Loucy (cell line): ENCODE measurements around the gene SYNE4.

Source experiments
- H2AFZ ChIP-seq: fragments of 200-600 bp; sonication (generic); 2 replicates; pipeline ENCODE4 v1.6.0; 2016; ENCODE audit warnings: antibody characterized with exemption, mild to moderate bottlenecking, low read length, moderate library complexity
- H3F3A ChIP-seq: fragments of 200-600 bp; 2 replicates; pipeline ENCODE4 v1.6.0; 2016; ENCODE audit warnings: antibody characterized with exemption, low read depth, mild to moderate bottlenecking
- H3K27me3 ChIP-seq: fragments of 200-600 bp; sonication (generic); 2 replicates; pipeline ENCODE4 v1.6.1; 2014; ENCODE audit warnings: low read length, mild to moderate bottlenecking; ENCODE audit not compliant: insufficient read depth, poor library complexity, severe bottlenecking
- H3K36me3 ChIP-seq: fragments of 200-600 bp; sonication (generic); 2 replicates; pipeline ENCODE4 v1.6.1; 2016; ENCODE audit warnings: low read length; ENCODE audit not compliant: insufficient read depth
- H3K4me1 ChIP-seq: fragments of 200-600 bp; sonication (generic); 2 replicates; pipeline ENCODE4 v1.5.1; 2014; ENCODE audit warnings: low read length, mild to moderate bottlenecking; ENCODE audit not compliant: insufficient read depth, poor library complexity, severe bottlenecking
- H3K4me2 ChIP-seq: fragments of 200-600 bp; sonication (generic); 2 replicates; pipeline ENCODE4 v1.6.0; 2014; ENCODE audit warnings: antibody characterized with exemption, low read length, low read depth, mild to moderate bottlenecking; ENCODE audit not compliant: poor library complexity, severe bottlenecking
- H3K4me3 ChIP-seq: fragments of 200-600 bp; sonication (generic); 2 replicates; pipeline ENCODE4 v1.5.1; 2014; ENCODE audit warnings: low read length, mild to moderate bottlenecking, mixed read lengths; ENCODE audit not compliant: poor library complexity, severe bottlenecking
- H3K79me2 ChIP-seq: fragments of 200-600 bp; sonication (generic); 2 replicates; pipeline ENCODE4 v1.6.1; 2014; ENCODE audit warnings: low read length; ENCODE audit not compliant: insufficient read depth
- H3K9ac ChIP-seq: fragments of 200-600 bp; sonication (generic); 2 replicates; pipeline ENCODE4 v1.6.0; 2014; ENCODE audit warnings: mild to moderate bottlenecking, low read depth, low read length, moderate library complexity; ENCODE audit not compliant: poor library complexity, severe bottlenecking
- H3K9me2 ChIP-seq: fragments of 200-600 bp; sonication (generic); replicated peaks from 2 replicates; pipeline ENCODE4 v1.6.1; 2016; ENCODE audit warnings: low read depth, low read length, mixed read lengths
- H3K9me3 ChIP-seq: fragments of 200-600 bp; sonication (generic); 2 replicates; pipeline ENCODE4 v1.6.1; 2014; ENCODE audit warnings: mild to moderate bottlenecking, antibody characterized with exemption, low read length, low read depth; ENCODE audit not compliant: insufficient read depth
- H4K20me1 ChIP-seq: fragments of 200-600 bp; sonication (generic); 2 replicates; pipeline ENCODE4 v1.6.0; 2014; ENCODE audit warnings: antibody characterized with exemption, low read length, mild to moderate bottlenecking; ENCODE audit not compliant: insufficient read depth, poor library complexity, severe bottlenecking
- EZH2phosphoT487 ChIP-seq: fragments of 200-600 bp; IDR thresholded peaks from 2 replicates; pipeline ENCODE4 v1.6.1; 2018; ENCODE audit warnings: antibody characterized with exemption, mild to moderate bottlenecking, moderate library complexity, borderline replicate concordance
- TF ChIP-seq, protein P1 (sequence below): fragments of 200-600 bp; sonication (generic); conservative IDR thresholded peaks from 2 replicates; pipeline ENCODE4 v1.5.1; 2014; ENCODE audit warnings: mild to moderate bottlenecking, antibody characterized with exemption, low read length

SYNE4 gene

DNA sequence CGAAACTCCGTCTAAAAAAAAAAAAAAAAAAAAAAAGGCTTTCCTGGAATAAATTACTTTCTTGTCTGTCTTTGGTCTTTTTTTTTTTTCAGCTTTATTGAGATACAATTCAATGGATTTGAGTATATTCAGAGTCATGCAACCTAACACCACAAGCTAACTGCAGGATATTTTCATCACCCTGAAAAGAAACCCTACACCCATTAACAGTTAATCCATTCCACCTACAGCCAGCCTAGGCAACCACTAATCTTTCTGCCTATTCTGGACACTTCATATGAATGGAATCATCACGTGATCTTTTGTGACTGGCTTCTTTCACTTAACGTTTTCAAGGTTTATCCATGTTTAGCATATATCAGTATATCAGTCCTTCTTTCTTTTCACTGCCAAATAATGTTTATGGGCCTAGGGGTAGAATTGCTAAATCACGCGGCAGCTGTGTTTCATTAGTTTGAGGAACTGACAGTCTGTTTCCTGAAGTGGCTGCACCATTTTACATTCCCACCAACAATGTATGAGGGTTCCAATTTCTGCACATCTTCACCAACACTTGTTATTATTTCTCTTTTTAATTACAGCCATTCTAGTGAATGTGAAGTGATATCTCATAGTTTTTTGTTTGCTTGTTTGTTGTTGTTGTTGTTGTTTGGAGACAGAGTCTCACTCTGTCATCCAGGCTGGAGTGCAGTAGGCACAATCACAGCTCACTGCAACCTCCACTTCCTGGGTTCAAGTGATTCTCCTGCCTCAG is 52.6 kb downstream of the SYNE4 start:
- H3K9me3 ChIP-seq: no peaks in the 10 kb centered on the region
- H3F3A ChIP-seq: peaks cover 7% of the 10 kb centered on the region; the same call in 1 of the 2 replicates
- H3K4me2 ChIP-seq: no peak overlapping the region
- no peaks in the 10 kb centered on the region for H3K27me3 ChIP-seq
- no peak overlapping the region for H3K9ac ChIP-seq
- H3K36me3 ChIP-seq: no peaks in the 10 kb centered on the region
- no peaks in the 10 kb centered on the region for H3K9me2 ChIP-seq
- TF ChIP-seq EZH2phosphoT487: no peak
- TF ChIP-seq, protein P1, sequence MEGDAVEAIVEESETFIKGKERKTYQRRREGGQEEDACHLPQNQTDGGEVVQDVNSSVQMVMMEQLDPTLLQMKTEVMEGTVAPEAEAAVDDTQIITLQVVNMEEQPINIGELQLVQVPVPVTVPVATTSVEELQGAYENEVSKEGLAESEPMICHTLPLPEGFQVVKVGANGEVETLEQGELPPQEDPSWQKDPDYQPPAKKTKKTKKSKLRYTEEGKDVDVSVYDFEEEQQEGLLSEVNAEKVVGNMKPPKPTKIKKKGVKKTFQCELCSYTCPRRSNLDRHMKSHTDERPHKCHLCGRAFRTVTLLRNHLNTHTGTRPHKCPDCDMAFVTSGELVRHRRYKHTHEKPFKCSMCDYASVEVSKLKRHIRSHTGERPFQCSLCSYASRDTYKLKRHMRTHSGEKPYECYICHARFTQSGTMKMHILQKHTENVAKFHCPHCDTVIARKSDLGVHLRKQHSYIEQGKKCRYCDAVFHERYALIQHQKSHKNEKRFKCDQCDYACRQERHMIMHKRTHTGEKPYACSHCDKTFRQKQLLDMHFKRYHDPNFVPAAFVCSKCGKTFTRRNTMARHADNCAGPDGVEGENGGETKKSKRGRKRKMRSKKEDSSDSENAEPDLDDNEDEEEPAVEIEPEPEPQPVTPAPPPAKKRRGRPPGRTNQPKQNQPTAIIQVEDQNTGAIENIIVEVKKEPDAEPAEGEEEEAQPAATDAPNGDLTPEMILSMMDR: no peak
- no peak overlapping the region for H3K4me3 ChIP-seq
- H2AFZ ChIP-seq: no peak overlapping the region
- no peaks in the 10 kb centered on the region for H4K20me1 ChIP-seq
- peaks cover 21% of the 10 kb centered on the region for H3K4me1 ChIP-seq
- H3K79me2 ChIP-seq: no peaks in the 10 kb centered on the region
